OCI-LY7 (cell line): ENCODE measurements around the gene NTRK1. TPM values are rescaled to one million over a fixed set of nuclear protein-coding genes. Genes with fewer than 3 reads are reported as not detected.

Experiments used
- BruUV-seq: library from RNA; stranded (reverse); fragments of 400-500 nt; replicated peaks from 2 replicates; lab custom pipeline; 2021; lab: Mats Ljungman, UMichigan
- CTCF ChIA-PET: fragments of 300-600 bp; sonication (Branson Sonifier 250); formaldehyde crosslinking; loops from one replicate; lab custom pipeline; 2022; ENCODE audit warnings: antibody characterized with exemption; ENCODE audit not compliant: unreplicated experiment; lab: Charles Lee
- POLR2A ChIA-PET: fragments of 300-600 bp; sonication (Branson Sonifier 250); formaldehyde crosslinking; loops from one replicate; lab custom pipeline; 2022; ENCODE audit warnings: antibody characterized with exemption; lab: Charles Lee
- DNase-seq: peaks from one replicate; pipeline ENCODE4 v3.0.0-alpha.2; 2015; ENCODE audit warnings: low spot score
- H2AFZ ChIP-seq: fragments of 200-600 bp; sonication (generic), shearing (Covaris generic); 2 replicates; pipeline ENCODE4 v1.6.1; 2014; ENCODE audit warnings: mild to moderate bottlenecking, antibody characterized with exemption, low read length, moderate library complexity
- H3K27ac ChIP-seq: fragments of 200-600 bp; sonication (generic); 2 replicates; pipeline ENCODE4 v1.5.1; 2014; ENCODE audit warnings: mixed run types, low read depth, mild to moderate bottlenecking, moderate library complexity, low read length, inconsistent platforms; ENCODE audit not compliant: poor library complexity, severe bottlenecking
- H3K36me3 ChIP-seq: fragments of 200-600 bp; sonication (generic); 2 replicates; pipeline ENCODE4 v1.6.1; 2014; ENCODE audit warnings: mild to moderate bottlenecking, antibody characterized with exemption, low read length, moderate library complexity, mixed read lengths; ENCODE audit not compliant: insufficient read depth
- H3K4me1 ChIP-seq: fragments of 200-600 bp; sonication (generic); 2 replicates; pipeline ENCODE4 v1.5.1; 2014; ENCODE audit warnings: mild to moderate bottlenecking, low read length; ENCODE audit not compliant: insufficient read depth, poor library complexity, severe bottlenecking
- H3K4me2 ChIP-seq: fragments of 200-600 bp; sonication (generic); 2 replicates; pipeline ENCODE4 v1.6.1; 2014; ENCODE audit warnings: mild to moderate bottlenecking, low read length
- H3K4me3 ChIP-seq: fragments of 200-600 bp; sonication (generic); 2 replicates; pipeline ENCODE4 v1.5.1; 2014; ENCODE audit warnings: mild to moderate bottlenecking, low read depth, low read length; ENCODE audit not compliant: poor library complexity, severe bottlenecking
- H3K79me2 ChIP-seq: fragments of 200-600 bp; sonication (generic); 2 replicates; pipeline ENCODE4 v1.6.1; 2016; ENCODE audit warnings: low read depth, mild to moderate bottlenecking, low read length, moderate library complexity, mixed read lengths; ENCODE audit not compliant: insufficient read depth
- H3K9me2 ChIP-seq: fragments of 200-600 bp; sonication (generic); 2 replicates; pipeline ENCODE4 v1.6.1; 2016; ENCODE audit warnings: mild to moderate bottlenecking, low read length, mixed read lengths; ENCODE audit not compliant: insufficient read depth
- H3K9me3 ChIP-seq: fragments of 200-600 bp; sonication (generic); 2 replicates; pipeline ENCODE4 v1.6.1; 2014; ENCODE audit warnings: mild to moderate bottlenecking, mixed run types, low read length, mixed read lengths
- H4K20me1 ChIP-seq: fragments of 200-600 bp; sonication (generic); 2 replicates; pipeline ENCODE4 v1.6.1; 2014; ENCODE audit warnings: mild to moderate bottlenecking, antibody characterized with exemption, low read length, moderate library complexity, mixed read lengths; ENCODE audit not compliant: insufficient read depth
- EZH2phosphoT487 ChIP-seq: fragments of 200-600 bp; sonication (generic); IDR thresholded peaks from 2 replicates; pipeline ENCODE4 v1.6.1; 2018; ENCODE audit warnings: low read depth, borderline replicate concordance, mild to moderate bottlenecking, mixed run types, antibody characterized with exemption, low read length, moderate library complexity, mixed read lengths
- intact Hi-C: fragments of 100-400 bp; cut with micrococcal nuclease; formaldehyde crosslinking; loops from one replicate; pipeline ENCODE4 v1.10.0; 2022; ENCODE audit not compliant: unreplicated experiment
- total RNA-seq, 2 experiments: library from RNA; depleted of rRNA in 1 of 2; stranded (reverse); fragments of >200 nt in 1 of 2; shearing (Covaris generic) in 1 of 2; gene quantifications; 2 replicates each; pipeline ENCODE4 v1.2.3, GENCODE V29; 2014 to 2022
- TF ChIP-seq, protein P1 (sequence below): fragments of 200-600 bp; sonication (generic); conservative IDR thresholded peaks from 2 replicates; pipeline ENCODE4 v1.5.1; 2014; ENCODE audit warnings: mild to moderate bottlenecking, antibody characterized with exemption, low read length, moderate library complexity, mixed read lengths

The NTRK1 gene
- total RNA-seq, 2 experiments from 2014 or later, result not detected

DNA sequence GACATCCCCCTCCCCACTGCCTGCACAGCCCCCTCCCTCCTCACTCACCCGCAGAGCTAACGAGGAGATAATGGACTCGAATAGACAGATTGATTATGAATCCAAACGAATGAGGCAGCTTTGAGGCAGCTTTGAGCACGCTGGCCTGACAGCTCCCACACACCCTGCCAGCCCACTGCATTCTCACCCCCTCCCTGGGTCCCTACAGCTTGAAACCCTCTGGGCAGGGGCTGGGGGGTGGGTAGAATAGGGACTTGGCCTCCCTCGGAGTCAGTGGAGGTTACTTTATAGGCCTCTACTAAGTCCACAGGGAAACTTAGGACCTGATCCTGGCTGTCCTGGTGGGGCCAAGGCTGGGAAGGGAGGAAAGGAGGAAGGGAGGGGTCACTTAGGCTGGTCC is 1.9 kb downstream of the NTRK1 start:
- no peak overlapping the region for H2AFZ ChIP-seq
- no peak overlapping the region for H3K4me3 ChIP-seq
- no peak for DNase-seq
- H3K4me2 ChIP-seq, result no peak overlapping the region
- no peak overlapping the region for H3K27ac ChIP-seq
- intact Hi-C loops, result loop anchor here (5.0 kb wide), 1 partner anchor 135 kb away; the partner anchor contains the start of genes ISG20L2 and METTL25B
- H3K9me3 ChIP-seq, result no peaks in the 10 kb centered on the region
- no TSS peak for BruUV-seq
- ChIA-PET POLR2A (interaction anchor here (0.6 kb wide), 1 partner anchor 210 kb away, joined by 4 read pairs; no protein-coding TSS in a partner anchor), CTCF (no interaction called here)
- H3K36me3 ChIP-seq, result no peaks in the 10 kb centered on the region
- H3K4me1 ChIP-seq, result peaks cover 4% of the 10 kb centered on the region
- no peaks in the 10 kb centered on the region for H3K79me2 ChIP-seq
- H3K9me2 ChIP-seq, result no peaks in the 10 kb centered on the region
- no peaks in the 10 kb centered on the region for H4K20me1 ChIP-seq
- TF ChIP-seq, protein P1, sequence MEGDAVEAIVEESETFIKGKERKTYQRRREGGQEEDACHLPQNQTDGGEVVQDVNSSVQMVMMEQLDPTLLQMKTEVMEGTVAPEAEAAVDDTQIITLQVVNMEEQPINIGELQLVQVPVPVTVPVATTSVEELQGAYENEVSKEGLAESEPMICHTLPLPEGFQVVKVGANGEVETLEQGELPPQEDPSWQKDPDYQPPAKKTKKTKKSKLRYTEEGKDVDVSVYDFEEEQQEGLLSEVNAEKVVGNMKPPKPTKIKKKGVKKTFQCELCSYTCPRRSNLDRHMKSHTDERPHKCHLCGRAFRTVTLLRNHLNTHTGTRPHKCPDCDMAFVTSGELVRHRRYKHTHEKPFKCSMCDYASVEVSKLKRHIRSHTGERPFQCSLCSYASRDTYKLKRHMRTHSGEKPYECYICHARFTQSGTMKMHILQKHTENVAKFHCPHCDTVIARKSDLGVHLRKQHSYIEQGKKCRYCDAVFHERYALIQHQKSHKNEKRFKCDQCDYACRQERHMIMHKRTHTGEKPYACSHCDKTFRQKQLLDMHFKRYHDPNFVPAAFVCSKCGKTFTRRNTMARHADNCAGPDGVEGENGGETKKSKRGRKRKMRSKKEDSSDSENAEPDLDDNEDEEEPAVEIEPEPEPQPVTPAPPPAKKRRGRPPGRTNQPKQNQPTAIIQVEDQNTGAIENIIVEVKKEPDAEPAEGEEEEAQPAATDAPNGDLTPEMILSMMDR, result no peak
- TF ChIP-seq EZH2phosphoT487, result no peak

DNA sequence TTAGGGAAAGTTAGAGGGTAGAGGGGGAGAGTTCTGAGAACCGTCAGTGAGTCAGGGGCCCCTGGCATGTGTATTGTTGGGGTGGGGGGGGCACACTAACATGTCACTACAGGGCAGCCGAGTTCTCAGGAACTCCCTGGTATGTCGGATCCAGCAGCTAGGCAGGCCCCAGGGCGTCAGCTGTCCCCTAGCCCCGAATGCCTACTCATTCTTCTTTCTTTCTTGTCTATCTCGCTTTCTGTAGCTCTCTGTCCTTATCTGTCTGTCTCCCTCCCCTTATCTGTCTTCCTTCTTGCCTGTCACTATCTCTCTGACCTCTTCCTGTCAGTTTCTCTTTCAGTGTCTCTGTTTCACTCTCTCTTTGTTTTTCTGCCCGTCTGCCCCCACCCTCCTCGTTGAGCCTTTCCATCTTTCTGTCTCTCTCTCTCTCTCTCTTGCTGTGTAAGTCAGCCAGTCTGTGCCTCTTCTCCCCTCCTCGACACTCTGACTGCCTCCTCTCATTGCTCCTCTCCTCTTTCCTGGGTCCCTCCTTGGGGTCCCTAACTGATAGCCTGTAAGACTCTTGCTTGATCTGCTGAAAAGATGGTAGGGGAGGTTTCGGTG is 2.4 kb downstream of the NTRK1 start:
- no peak overlapping the region for H3K4me2 ChIP-seq
- no peaks in the 10 kb centered on the region for H4K20me1 ChIP-seq
- DNase-seq, result no peak
- ChIA-PET POLR2A (interaction anchor here (0.6 kb wide), 1 partner anchor 210 kb away, joined by 4 read pairs; no protein-coding TSS in a partner anchor), CTCF (no interaction called here)
- H3K79me2 ChIP-seq, result no peaks in the 10 kb centered on the region
- peaks cover 4% of the 10 kb centered on the region for H3K4me1 ChIP-seq
- no TSS peak for BruUV-seq
- intact Hi-C loops, result loop anchor here (5.0 kb wide), 1 partner anchor 136 kb away; the partner anchor contains the start of genes ISG20L2 and METTL25B
- TF ChIP-seq, protein P1, result no peak
- TF ChIP-seq EZH2phosphoT487, result no peak
- no peaks in the 10 kb centered on the region for H3K9me3 ChIP-seq
- H3K4me3 ChIP-seq, result no peak overlapping the region
- H2AFZ ChIP-seq, result no peak overlapping the region
- no peak overlapping the region for H3K27ac ChIP-seq
- no peaks in the 10 kb centered on the region for H3K36me3 ChIP-seq
- no peaks in the 10 kb centered on the region for H3K9me2 ChIP-seq

DNA sequence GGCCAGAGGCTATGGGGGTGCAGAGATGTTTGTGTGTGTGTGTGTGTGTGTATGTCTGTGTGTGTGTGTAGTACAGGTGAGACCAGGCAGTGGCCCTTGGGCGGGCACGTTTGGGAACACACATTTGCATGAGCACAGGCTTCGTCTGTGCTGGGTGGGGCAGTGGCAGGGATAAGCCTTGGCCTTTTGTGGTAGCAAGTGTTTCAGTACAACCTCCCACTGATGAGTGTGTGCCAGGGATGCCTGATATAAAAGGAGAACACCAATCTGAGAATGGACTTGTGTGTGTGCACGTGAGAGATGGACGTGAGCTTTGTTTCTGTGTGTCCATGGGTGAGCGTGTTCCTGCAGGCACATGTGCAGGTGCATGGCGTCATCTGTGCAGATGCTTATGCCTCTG is 3.0 kb downstream of the NTRK1 start:
- Histone ChIP-seq H3K36me3 (no peaks in the 10 kb centered on the region), H3K4me2 (no peak overlapping the region), H2AFZ (no peak overlapping the region), H3K4me3 (no peak overlapping the region), H3K9me2 (no peaks in the 10 kb centered on the region), H3K27ac (no peak overlapping the region), H3K79me2 (no peaks in the 10 kb centered on the region), H3K4me1 (peaks cover 4% of the 10 kb centered on the region), H4K20me1 (no peaks in the 10 kb centered on the region), H3K9me3 (no peaks in the 10 kb centered on the region)
- BruUV-seq, result no TSS peak
- intact Hi-C loops, result loop anchor here (5.0 kb wide), 1 partner anchor 136 kb away; the partner anchor contains the start of genes ISG20L2 and METTL25B
- no peak for DNase-seq
- ChIA-PET POLR2A (no interaction called here), CTCF (no interaction called here)
- TF ChIP-seq, protein P1, result no peak
- TF ChIP-seq EZH2phosphoT487, result no peak
